Ishikawa (cell line): Measurements from ENCODE around the gene TPST2.

Experiments used
- RAD21 ChIP-seq: IDR thresholded peaks from 2 replicates; pipeline ENCODE4 v1.6.1; 2012; ENCODE audit warnings: low read depth
- REST ChIP-seq: IDR thresholded peaks from 2 replicates; pipeline ENCODE4 v1.6.1; 2012; ENCODE audit warnings: low read depth, mild to moderate bottlenecking
- TCF12 ChIP-seq: IDR thresholded peaks from 2 replicates; pipeline ENCODE4 v1.6.1; 2012; ENCODE audit warnings: low read depth
- ZBTB7A ChIP-seq: IDR thresholded peaks from 2 replicates; pipeline ENCODE4 v1.6.1; 2012; ENCODE audit warnings: low read depth

- TF ChIP-seq RAD21 (no peak), TCF12 (no peak), ZBTB7A (no peak), REST (no peak)
These were observed 67.3 kb downstream of the TPST2 start for GRCh38 chr22:26522592-26522991.
